GM21717 (cell line): ENCODE data around the gene CLPTM1L.
"Not testable (repeated sequence)": the region's sequence is repeated elsewhere in the genome, so short reads cannot be mapped to it uniquely, and the experiment has no call there.

Experiments
- ATAC-seq: cut with Tn5 transposase; IDR thresholded peaks from one replicate; pipeline ENCODE4 v1.9.1; 2021; ENCODE audit warnings: mild to moderate bottlenecking, moderate library complexity; ENCODE audit not compliant: unreplicated experiment

CLPTM1L gene

GRCh38 chr5:1329111-1329579, 15.8 kb downstream of the CLPTM1L start:
- ATAC-seq = no peak

GRCh38 chr5:1328237-1329110, 16.4 kb downstream of the CLPTM1L start:
- ATAC-seq = not testable (repeated sequence)

GRCh38 chr5:1326901-1327756, 17.8 kb downstream of the CLPTM1L start:
- ATAC-seq = not testable (repeated sequence)

- ATAC-seq = not testable (repeated sequence)
Measured at GRCh38 chr5:1326532-1326875, 18.4 kb downstream of the CLPTM1L start.

DNA sequence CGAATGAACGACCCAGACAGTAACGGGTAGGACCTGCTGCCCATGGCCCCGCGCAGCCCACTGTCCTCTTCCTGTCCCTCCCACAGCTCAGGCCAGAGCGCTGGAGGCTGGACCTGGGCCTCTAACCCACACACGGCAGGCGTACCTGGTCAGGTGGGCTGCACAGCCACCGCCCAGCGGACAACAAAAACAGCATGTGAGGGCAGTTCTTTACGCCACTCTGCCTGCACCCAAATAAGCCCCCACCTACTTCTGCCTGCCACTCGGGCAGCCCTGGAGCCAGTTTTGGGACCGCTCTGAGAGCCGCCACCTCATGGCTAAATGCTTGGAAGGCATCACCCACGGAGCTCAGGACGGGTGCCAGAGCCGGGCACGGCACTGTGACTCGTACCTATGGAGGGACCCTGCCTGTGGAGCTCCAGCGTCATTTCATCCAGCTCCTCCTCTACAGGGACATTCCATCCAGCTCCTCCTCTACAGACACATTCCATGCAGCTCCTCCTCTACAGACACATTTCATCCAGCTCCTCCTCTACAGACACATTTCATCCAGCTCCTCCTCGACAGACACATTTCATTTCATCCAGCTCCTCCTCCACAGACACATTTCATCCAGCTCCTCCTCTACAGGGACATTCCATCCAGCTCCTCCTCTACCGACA, 18.9 kb downstream of the CLPTM1L start:
- no peak for ATAC-seq

- ATAC-seq = no peak
Measured at GRCh38 chr5:1325191-1325741, 19.6 kb downstream of the CLPTM1L start.

- no peak for ATAC-seq
Measured at GRCh38 chr5:1324719-1325190, 20.1 kb downstream of the CLPTM1L start.

DNA sequence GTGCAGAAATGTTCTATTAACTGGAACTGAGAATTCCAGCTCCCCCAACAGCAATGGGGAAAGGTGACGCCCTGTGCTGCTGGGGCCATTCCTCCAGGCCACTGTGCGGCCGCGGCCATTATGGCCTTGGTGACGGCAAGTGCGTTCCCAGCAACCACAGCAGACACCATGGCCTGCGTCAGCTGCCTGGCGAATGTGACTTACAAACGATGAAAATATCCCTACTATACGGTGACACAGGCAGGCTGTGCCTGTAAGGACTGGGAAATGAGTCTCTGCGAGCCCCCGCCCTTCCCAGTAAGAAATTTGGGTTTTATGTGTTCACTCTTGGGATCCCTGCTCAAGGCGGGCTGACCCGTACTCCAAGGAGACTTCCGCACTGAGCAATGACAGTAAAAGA, 20.6 kb downstream of the CLPTM1L start:
- ATAC-seq = no peak

GRCh38 chr5:1323803-1324173, 21.1 kb downstream of the CLPTM1L start:
- ATAC-seq = no peak

DNA sequence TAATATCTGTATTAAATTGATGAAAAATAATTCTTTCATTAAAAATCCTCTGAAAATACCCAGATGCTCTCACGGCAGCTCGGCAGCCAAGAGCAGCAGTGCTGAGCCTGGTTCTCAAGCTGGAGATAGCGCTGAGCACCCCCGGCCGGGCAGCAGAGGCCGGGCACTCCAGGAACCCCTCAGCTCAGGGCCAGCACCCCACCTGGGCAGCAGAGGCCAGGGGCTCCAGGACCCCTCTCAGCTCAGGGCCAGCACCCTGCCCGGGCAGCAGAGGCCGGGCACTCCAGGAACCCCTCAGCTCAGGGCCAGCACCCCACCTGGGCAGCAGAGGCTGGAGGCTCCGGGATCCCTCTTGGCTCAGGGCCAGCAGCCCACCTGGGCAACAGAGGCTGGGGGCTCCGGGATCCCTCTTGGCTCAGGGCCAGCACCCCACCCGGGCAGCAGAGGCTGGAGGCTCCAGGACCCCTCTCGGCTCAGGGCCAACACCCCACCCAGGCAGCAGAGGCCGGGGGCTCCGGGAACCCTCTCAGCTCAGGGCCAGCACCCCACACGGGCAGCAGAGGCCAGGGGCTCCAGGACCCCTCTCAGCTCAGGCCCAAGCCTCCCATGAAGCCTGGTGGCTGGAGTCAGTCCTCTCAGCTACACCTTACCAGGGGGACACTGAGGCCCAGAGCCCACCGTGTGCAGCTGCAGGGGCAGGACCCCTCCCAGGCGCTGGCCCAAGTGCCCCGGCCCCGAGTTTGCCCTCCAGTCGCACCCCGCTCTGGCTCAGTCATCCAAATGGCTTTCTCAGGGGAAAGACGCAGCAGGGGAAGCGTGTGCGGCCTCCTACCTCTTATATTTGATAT, 21.7 kb downstream of the CLPTM1L start:
- ATAC-seq = no peak

DNA sequence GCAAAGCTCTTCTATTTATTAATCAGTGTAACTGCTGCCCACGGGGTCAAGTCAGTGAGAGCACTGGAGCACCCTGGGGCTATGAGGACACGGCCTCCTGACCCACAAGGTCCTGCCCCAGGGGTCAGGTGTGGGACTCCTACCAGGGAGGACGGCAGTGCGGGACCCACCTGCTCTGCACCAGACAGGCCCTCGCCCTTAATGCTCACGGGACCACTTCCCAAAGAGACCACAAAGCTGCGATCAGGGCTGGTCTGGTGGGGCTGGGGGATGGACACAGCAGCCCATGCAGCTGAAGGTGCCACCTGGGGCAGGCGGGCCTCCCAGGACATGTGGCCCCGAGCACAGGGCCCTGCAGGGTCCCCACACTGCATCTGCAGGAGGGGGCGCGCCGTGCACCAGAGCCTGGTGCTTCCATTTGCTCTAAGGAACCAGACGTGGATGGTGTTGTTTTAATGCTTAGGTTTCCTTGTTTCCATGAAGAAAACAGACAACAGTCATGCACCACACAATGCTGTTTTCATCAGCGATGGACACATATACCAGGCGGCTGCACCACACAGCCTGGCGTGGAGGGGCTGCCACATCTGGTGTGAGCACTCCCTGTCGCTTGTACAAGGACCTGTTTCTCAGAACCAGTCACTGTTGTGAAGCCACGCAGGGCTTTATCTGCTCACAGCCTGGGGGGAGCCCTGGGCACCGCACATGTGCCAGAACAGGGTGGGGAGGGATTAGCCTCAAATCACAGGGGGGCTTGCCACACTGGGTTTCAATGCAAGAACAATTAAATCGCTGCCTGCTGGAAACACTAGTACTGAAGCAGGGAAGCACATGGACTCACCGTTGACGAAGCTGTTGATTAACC, 22.6 kb downstream of the CLPTM1L start:
- ATAC-seq = no peak

- no peak for ATAC-seq
Measured at GRCh38 chr5:1321576-1321975, 23.3 kb downstream of the CLPTM1L start.

- no peak for ATAC-seq
Measured at GRCh38 chr5:1320436-1321344, 24.2 kb downstream of the CLPTM1L start.

- ATAC-seq = no peak
Measured at GRCh38 chr5:1319436-1320256, 25.3 kb downstream of the CLPTM1L start.

DNA sequence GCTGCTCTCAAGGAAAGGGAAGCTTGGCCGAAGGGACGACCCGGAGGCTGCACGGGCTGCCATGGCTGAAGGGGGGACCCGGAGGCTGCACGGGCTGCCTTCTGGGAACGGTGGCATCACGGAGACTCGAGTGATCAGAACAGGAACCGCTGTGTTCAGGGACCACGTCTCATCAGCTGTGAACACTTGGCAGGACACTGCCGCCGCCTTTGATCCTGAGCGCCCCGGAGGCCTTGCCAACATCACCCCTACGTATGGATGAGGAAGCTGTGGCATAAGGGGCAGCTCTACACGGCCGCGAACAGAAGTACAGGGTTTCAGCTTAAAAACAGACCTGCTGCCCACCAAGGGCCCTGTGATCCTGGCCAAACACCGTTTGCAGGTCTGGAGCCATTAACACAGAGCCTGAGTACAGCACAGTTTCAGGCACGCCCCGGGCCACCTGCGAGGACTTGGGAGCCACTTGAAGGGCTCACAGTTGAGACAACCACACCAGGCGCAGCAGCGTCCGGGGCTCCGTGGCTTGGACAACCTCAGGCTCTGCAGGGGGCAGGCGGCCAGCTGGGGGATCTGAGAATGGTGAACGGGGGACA, 26.1 kb downstream of the CLPTM1L start:
- ATAC-seq = no peak

DNA sequence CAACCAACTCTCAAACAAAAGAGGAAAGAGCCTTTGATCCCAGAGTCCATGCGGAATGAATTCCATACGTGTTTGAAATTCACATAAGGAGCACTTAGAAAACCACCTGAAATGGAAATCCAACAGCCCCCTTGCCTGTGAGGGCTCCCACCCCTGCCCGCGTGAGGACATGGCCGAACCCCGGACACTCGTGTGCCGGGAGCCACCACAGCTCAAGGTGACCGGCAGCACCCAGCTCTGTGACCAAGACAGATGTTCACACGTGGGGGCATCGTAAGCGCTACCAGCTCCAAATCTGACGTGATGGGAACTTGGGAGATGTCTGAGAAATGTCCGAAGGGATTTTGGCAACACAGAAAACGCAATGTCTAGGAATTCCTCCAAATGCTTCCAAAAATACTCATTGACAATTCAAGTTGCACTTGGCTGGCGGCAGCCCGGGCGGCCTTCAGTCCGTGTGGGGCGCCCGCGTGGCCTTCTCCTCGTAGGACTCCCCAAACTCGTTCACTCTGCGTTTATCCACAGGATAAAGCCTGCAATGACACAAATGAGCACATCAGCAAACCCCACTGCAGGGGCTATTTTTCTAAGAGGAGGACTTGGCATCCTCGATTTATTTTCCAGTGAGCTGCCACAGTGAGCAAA, 26.9 kb downstream of the CLPTM1L start:
- ATAC-seq = no peak
